DOHH2 (cell line): ENCODE results near the gene VAC14.

Source experiments
- EZH2phosphoT487 ChIP-seq: fragments of 200-600 bp; sonication (generic); IDR thresholded peaks from 2 replicates; pipeline ENCODE4 v1.6.1; 2017; ENCODE audit warnings: borderline replicate concordance, mild to moderate bottlenecking, antibody characterized with exemption, low read length, moderate library complexity, mixed read lengths
- TF ChIP-seq, protein P1 (sequence below): fragments of 200-600 bp; sonication (generic); IDR thresholded peaks from one replicate; pipeline ENCODE4 v1.5.1; 2014; ENCODE audit warnings: antibody characterized with exemption, mild to moderate bottlenecking, low read depth, low read length; ENCODE audit not compliant: poor library complexity, severe bottlenecking

DNA sequence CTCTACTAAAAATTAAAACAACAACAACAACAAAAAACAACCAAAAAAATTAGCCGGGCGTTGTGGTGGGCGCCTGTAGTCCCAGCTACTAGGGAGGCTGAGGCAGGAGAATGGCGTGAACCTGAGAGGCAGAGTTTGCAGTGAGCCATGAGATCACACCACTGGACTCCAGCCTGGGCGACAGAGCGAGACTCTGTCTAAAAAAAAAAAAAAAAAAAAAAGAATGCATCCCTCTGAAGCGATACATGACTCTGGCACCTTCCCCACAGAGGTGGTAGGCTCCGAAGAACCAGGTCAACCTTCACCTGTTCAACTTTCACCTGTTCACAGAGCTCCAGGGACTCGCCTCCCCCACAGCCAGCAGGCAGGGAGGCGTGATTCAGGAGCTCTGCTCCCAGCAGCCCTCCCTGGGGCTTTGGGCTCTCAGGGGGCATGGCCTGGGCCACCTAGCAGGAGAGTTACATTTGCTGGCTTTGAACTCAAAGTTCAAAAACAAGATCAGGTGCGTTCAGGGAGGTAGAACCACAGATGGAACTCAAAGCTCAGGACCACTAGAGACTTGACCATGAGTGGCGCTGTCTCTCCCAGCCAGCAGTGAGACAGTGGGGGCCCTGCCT is 5.6 kb downstream of the VAC14 start:
- TF ChIP-seq, protein P1, sequence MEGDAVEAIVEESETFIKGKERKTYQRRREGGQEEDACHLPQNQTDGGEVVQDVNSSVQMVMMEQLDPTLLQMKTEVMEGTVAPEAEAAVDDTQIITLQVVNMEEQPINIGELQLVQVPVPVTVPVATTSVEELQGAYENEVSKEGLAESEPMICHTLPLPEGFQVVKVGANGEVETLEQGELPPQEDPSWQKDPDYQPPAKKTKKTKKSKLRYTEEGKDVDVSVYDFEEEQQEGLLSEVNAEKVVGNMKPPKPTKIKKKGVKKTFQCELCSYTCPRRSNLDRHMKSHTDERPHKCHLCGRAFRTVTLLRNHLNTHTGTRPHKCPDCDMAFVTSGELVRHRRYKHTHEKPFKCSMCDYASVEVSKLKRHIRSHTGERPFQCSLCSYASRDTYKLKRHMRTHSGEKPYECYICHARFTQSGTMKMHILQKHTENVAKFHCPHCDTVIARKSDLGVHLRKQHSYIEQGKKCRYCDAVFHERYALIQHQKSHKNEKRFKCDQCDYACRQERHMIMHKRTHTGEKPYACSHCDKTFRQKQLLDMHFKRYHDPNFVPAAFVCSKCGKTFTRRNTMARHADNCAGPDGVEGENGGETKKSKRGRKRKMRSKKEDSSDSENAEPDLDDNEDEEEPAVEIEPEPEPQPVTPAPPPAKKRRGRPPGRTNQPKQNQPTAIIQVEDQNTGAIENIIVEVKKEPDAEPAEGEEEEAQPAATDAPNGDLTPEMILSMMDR: no peak
- no peak for TF ChIP-seq EZH2phosphoT487
